Astrocyte of the hippocampus (primary cell): ENCODE data around the gene COL1A1.

ENCODE experiments used
- DNase-seq: peaks from one replicate; pipeline ENCODE4 v3.0.0; 2011; ENCODE audit warnings: low read depth, low spot score

The COL1A1 gene

DNA sequence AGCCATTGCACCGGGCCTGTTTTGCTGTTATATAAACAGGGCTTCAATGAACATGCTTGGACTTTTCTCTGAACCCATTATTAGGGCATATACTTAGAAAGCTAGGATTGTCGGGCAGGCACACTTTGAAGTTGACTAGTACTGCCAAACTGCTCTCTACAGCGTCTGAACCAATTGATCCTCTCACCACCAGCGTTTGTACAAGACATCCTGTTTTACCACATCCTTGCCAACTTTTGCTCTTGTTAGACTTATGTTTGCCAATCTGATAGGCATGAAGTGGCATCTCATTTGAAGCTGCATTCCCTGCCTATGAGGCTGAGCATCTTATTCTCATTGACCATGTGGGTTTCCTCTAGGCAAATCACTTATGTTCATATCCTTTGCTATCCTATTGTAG lies 43.5 kb downstream of the COL1A1 start:
- no peak for DNase-seq

DNA sequence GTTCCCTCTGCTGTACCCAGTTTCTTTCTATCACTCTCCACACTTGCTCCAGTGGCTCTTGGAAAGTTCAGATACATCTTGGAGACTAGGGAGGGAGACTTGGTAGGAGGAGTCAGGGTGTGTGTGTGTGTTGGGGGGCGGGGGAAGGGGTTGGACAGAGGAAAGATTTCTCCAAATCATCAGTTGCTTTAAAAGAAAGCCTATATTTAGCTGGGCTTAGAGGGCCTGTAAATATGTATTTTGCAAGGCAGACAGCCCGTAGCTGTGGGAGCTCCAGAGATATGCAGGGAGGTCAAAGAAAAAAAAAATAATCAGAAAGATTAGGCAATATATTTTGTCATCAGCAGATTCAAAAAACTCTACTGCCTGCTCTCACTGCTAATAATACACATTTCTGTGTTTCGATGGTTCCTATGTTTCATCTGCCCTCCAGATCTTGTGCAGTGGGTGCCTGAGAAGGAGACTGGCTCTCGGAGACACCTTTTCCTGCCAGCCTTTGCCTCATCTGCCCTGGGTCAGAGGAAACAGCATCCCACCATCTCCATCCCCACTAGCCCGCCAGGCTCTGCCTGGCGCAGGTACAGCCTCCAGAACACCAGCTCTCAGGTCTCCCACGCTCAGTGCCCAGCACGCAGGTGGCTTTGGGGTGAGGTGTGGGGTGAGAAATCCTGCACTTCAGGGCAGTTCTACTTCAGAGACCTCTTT lies 46.2 kb downstream of the COL1A1 start:
- DNase-seq = no peak

DNA sequence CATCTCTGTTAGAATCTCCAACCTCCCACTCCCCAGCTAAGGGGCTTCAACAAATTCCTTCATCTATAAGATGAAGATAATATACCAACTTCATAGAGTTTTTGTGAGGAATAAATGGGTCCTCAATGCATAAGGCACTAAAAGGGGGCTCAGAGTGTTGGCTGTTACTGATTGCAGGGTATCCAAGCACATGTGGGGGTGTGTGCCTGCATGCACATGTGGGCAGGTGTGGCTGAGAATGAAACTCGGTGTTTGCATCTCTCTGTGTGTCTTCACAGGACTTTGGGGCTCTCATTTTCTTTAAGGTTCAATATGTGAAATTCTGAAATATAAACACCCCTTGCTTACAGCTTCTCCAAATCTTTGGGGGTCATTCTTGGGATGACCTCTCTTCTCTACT lies 46.8 kb downstream of the COL1A1 start:
- no peak for DNase-seq

DNA sequence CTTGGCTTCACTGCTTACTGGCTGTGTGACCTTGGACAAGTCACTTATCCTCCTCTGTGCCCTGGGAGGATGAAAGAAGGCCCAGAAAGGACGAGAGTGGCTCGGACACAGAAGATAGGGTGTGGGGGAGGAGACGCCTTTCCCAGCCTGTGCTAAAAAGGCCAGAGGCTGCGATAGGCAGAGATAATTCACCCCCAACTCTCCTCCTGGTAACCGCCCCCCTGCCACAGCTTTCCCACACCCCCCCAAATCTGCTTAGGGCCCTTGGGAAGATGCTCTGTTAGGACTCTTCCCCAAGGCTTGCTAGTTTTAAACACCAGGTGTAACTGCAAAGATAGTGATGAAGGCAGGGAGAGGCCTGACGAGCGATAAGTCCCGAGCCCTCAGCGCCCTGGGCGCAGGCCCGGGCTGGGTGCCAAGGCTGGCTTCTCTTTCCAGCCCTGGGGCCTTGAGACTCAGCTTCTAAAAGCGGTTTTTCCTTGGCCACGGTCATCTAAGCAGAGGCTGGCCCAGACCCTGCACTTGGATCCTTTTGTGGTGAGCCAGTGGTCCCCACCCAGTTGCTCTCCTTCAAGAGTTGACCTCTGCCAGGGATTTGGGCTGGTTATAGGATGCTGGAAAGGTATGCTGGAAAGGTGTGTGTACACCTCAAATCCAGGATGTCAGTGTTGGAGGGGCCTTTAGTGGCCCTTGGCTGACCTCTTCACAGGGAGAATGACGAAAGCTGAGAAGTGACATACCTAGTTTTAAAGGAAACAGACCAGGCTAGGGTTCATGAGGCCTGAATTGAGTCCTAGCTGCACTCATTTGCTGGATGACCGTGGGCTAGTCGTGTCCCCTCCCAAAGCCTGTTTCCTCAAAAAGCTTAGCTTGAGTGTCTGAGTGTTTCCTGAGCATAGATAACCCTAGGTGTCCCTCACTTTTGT lies 47.5 kb downstream of the COL1A1 start:
- DNase-seq = peak; percentile 61

DNA sequence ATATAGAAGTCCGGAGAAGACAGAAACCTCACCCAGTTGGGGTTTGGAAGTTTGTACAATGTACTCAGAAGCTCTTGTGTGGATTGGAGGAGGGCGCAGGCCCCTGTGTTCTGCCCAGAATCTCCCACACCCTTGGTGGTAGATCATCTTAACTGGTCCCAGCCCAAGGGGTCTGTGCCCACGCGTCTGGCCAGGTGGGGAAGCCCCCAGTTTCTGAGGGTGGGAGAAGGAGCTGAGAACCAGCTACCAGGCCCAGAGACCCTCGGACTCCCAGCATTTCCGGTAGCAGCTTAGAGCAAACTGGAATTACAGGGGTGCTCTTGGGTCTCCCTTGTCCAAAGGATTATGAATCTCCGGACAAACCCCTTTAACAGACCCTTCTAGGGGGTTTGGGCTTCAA lies 48.7 kb downstream of the COL1A1 start:
- no peak for DNase-seq

DNA sequence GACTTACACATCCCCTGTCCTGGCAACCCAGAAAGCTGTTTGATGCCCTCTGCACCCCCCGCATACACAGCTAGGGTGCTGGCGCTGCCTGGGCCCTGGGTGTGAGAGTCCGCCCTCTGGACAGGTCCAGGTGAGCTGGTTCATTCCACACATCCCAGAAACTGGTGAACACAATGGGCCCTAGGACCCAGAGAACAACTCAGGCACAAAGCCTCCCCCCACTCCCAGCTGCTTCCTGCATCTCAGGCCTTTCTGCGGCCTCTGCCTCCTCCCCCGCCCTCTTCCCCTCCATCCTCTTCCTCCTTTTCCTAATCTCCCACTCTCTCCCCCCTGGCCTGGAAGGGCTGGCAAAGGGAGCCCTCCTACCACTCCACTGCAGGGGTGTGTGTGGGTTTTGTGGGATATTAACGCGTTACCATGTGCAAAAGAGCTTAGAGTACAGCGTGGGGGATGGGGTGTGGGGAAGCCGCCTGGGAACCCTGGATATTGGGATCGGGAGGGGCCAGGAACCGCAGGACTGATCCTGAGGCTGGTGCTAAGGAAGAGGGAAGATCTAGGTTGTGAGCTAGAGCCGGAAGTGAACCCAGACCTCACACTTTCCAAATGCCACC lies 49.4 kb downstream of the COL1A1 start:
- peak; percentile 90 for DNase-seq

DNA sequence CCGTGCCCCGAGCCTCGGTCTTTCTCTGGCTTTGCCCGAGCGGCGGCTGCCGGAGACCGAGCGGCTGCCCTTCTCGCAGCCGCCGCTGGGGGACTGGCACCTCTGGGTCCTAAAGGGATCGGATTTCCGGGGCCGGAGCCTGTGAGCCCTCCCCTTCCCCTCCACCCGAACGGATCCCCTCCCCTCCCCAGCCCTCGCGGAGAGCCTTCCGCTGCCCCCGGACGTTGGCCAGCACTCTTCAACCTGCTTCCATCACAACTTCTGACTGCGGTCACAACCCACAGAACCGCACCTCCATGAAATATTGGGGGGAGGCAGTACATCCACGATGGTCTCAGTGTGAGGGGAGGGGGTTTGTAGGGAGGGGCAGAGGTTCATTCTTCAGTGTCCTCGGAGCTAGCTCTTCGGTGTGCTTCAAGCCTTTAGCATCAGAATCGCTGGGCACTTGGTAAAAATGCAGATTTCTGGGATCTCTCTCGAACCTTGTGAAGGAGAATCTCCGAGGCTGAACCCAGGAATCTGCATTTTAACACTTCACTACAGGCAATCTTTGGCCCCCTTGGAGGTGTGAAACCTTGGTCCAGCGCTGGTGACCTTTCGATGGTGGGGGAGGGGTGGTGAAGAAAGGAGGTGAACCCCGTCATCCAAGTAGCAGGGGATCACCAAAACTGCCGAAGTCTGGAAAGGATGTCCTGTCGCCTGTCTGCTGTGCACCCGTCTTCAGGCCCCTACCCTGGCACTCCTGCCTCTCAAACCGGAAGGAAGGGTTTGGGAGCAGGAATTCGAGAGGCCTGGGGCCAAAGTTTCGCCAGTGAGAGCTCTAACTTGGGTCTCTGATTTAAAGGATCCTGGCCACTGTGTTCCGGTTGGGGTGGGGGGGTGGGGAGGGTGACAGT lies 50.1 kb downstream of the COL1A1 start:
- DNase-seq = peak; percentile 97

DNA sequence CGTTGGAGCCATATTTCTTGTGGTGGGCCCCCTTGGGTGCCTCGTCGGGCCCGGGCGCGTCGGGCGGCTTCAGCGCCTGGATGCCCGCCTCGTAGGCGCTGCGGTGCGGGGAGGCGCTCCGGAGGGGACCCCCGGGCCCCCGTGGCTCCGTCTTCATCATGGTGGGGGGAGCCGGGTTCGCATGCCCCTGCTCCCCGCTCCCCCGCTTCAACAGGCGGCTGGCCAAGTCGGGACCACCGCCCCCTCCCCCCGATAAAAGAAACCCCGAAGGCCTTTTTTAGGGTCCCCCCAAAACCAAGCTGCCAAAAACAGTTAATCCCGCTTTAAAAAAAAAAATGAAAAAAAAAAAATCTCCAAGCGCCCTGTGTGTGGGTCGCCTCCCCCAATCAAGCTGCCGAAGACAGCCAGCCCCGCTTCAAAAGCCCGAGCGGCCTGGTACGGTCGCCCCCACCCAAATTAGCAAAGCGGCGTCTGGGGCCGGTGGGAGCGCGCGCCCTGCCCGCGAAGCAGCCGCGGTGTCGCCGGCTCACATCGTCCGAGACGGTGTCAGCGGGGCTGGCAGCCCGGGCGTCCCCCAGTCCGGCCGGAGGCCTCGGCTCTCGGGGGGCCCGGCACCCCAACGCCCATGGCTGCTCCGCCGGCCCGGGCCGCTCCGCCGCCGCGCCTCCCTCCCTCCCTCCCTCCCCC lies 50.9 kb downstream of the COL1A1 start, which contains the start of gene PPP1R9B:
TSS of gene PPP1R9B (minus strand) at position 324 of the 687 bp plus-strand sequence. CDS start at position 160, 164 bp downstream.
- no peak for DNase-seq

DNA sequence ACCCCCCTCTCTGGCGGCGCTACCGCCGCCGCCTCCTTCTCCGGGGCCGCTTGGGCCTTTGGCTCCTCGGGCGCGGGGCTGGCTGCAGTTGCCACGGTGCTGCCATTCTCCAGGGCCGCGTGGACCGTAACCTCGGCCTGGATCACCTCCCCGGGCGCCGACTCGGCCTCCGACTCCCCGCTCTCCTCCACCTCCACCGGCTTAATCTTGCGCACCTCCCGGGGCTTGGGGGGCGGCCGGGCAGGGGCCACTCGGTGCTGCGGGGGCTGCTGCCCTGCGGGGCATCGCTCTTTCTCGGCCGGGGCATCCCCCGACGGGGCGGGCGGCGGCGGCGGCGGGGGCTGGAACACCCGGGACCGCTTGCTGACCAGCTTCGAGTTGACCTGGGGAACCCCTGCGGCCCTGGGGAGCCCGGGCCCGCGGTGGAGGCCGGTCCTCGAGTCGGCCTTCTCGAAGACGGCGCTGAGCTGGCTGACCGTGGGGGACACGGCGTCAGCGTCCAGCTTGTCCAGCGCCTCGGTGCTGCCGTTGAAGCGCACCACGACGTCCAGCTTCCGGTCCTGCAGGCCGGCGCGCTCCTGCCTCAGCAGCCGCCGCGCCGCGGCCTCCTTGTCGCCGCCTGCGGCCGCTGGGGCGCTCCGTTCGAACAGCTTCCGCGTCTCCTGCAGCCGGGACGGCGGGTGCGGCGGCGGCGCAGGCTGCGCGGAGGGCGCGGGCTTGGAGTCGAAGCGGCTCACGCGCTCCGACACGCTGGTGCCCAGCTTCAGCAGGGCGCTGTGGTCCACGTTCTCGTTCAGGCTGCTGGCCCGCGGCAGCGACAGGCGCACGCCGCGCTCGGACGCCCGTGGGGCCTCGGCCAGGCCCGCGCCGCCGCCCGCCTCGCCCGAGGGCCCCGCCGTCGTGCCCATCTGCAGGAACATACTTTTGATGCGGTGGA lies 51.7 kb downstream of the COL1A1 start:
- peak; percentile 80 for DNase-seq

DNA sequence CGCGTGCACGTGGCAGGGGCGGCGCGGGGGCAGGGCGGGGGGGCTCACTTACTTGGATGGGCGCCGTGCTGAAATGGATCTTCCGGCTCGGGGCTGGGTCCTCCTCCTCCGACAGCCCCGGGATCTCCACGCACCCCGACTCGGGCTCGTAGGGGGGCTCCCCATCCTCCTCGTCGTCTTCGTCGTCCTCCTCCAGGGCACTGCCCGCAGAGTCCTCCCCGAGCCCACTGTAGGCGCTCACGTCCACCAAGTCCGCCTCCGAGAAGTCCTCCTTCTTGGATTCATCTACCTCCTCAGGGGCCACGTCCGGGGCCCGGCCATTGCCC lies 52.4 kb downstream of the COL1A1 start:
- no peak for DNase-seq

DNA sequence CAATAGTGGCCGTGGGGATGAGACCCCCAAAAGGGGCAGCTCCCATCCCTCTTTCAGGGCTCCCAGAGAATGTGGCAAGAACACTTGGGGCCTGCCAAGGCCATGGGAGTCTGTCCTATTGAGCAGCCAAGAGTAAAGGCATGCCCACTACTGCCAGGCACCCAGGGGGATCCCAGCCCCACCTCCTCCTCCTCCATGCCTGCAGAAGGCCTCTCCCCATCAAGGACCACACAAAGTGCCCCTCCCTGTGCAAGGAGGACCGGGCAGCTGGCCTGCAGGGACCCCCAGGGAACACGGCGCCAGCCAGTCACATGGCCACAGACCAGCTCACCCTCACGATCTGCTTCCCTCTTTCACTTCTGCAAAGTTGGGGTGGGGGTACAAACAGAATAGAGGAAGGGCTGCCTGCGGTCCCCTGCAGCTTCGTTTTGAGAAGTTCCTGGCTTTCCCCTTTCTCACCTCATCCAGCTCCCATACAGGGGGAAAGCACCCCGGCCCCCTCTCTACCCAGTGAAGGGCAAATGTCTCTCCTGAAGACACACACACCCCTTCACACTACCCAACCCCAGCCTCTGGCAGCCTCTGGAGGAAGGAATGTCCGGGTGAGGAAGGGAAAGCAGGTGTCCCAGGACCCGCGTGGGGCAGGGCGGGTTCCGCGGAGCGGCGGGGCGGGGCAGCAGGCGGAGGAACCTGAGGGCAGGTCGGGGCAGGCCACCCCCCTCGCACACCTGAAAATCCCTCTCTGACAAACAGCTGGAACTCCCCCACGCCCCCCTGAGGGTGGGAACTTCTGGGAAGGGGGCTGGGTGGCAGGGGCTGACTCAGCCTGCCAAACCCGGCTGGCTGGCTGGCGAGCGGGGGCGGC lies 53.0 kb downstream of the COL1A1 start:
- peak; percentile 68 for DNase-seq

DNA sequence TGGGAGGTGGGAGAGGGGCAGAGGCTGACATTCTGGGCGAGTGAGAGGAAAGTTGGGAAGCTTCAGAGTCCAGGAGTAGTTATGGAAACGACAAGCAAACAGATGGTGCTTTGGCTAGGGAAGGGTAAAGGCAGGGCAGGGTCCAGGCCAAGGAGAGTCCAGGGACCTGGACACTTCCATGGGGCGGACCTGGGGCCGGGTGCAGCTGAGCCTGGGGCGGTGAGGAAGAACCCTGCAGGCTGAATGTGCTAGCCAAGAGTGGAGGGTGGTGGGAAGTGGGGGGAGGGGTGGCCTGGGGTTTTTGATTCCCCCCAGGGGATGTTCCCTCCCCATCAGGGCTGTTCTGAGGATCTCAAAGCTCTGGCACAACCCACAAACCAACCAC lies 53.6 kb downstream of the COL1A1 start:
- DNase-seq = peak; percentile 41

DNA sequence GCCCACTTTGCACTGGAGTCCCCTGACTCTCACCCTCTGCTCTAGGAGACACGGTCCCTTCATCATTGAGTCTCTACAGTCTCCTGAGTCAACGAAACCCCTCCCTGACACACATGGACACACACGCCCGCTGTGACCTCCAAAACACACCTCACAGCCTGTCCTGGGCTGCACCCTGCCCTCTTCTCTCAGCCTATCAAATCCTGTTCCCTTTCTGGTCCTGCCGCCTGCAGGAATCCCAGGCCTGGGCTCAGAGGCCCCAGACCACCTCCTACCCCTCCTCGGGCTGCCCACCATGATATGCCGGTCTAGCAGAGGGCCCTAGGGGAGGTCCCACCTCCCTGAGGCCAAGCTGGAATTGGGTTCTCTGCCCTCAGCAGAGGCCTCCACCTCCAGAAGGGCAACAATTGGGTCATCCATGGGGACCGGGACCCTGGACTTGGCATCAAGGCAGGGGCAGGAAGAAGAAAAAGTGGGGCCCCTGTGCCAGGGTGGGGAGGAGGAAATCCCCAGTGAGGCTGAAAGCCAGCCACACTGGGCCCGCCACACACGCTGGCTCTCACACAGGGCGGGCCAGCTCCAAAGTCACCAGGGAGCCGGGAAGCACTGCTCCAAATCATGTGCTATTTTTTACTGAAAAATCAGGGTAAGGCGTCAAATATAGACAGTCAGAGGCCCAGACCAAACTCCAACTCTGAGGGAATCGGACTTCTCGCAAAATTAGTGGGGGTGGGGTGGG lies 54.3 kb downstream of the COL1A1 start:
- DNase-seq = no peak

DNA sequence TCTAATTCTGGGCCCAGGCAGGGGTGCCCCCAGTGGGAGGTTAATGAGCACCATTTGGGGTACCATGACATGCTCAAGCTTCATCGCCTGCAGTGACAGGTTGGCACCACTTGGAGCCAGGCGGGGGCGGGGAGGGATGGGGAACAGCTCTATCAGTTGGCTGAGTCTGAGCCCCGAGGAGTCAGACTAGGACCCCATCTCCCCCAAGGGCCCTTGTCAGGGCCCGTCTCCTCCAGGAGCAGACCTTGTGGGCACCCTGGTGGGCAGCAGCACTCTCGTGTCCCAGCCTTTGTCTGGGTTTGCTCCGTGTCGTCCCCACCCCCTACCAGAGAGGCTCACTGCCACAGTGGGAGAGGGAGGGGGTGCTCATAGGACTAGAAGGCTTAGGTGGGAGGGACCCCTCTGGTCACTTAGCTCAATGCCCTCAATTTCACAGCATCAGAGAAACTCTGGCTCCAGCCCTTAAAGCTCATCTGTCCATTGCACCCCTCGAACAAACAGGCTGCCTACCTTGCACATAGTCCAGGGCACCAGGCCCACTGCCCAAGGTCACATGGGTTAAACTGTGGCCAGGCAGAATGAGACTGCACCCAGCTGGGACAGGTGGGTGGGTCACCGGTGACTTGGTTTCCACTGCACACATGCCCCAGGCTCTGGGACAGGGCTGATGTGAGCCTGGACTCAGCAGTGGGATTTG lies 55.1 kb downstream of the COL1A1 start:
- no peak for DNase-seq

DNA sequence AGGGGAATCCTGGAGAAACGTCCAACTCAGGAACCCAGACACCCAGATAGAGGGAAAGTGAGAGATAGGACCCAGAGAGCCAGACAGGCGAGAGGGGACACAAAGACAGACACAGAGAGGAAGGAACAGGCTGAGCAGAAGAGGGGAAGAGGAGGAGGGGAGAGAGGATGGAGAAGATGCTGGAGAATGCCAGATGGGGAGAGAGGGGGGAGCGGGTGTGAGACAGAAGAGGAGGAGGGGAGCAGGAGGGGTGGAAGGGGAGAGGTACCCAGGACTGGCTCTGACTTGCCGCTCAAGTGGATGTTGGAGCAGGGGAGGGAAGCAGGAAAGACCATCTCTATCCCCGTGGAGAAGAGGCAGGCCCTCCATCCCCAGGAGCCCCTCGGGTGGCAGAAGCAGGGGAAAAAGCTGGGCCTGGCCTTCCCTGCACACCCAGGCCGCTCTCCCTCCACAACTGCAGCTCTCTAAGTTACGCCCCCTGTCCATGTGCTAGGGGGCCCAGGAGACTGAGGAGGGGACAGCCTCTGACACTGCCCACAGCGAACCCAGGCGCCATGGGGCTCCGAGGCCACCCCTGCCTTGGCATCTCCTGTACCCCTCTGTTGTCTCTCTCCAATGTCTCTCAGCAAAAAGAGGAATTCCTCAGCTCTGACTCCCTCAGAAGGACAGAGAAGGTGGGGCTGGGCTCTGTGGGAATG lies 55.8 kb downstream of the COL1A1 start:
- no peak for DNase-seq

DNA sequence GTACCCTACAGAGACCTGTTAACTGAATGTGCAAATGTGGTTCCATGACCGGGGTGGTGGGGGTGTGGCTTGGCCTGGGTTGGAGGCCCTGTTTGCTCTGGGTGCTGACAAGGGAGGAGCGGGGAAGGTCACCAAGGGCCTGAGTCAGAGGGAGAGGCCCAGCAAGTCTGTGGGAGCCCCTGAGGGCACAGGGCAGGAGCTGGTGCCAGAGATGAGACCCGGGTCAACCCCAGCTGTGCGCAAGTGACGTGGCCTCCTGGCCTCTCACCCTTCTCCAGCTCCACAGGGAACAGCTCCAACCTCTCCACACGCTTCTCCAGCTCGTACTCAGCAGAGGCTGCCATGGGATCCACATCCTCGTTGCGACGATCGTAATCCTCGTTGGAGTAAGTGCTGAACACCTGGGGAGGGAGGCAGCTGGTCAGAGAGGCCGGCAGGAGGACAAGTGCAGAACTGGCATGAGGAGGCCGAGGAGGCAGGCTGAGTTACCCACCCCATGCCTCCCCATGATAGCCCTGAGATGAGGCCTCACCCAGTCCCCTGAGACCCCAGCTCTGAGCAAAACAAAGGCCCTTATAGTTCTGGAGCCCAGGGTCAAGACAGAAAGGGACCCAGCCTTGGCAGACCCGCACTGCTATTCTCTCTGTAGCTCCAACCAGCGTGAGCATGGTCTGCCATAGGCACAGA lies 56.4 kb downstream of the COL1A1 start:
- DNase-seq = no peak
